HTR-8/SVneo (cell line): ENCODE results near the gene PLEKHN1.

ENCODE experiments used
- DNase-seq: peaks from one replicate; pipeline ENCODE4 v3.0.0; 2011; ENCODE audit warnings: low spot score, mixed read lengths; ENCODE audit not compliant: insufficient read length
- FAIRE-seq: peaks from 2 replicates; lab custom pipeline; 2011; peaks lifted over from hg19 to GRCh38; lab: Jason Lieb, UNC

Gene PLEKHN1, protein sequence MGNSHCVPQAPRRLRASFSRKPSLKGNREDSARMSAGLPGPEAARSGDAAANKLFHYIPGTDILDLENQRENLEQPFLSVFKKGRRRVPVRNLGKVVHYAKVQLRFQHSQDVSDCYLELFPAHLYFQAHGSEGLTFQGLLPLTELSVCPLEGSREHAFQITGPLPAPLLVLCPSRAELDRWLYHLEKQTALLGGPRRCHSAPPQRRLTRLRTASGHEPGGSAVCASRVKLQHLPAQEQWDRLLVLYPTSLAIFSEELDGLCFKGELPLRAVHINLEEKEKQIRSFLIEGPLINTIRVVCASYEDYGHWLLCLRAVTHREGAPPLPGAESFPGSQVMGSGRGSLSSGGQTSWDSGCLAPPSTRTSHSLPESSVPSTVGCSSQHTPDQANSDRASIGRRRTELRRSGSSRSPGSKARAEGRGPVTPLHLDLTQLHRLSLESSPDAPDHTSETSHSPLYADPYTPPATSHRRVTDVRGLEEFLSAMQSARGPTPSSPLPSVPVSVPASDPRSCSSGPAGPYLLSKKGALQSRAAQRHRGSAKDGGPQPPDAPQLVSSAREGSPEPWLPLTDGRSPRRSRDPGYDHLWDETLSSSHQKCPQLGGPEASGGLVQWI

DNA sequence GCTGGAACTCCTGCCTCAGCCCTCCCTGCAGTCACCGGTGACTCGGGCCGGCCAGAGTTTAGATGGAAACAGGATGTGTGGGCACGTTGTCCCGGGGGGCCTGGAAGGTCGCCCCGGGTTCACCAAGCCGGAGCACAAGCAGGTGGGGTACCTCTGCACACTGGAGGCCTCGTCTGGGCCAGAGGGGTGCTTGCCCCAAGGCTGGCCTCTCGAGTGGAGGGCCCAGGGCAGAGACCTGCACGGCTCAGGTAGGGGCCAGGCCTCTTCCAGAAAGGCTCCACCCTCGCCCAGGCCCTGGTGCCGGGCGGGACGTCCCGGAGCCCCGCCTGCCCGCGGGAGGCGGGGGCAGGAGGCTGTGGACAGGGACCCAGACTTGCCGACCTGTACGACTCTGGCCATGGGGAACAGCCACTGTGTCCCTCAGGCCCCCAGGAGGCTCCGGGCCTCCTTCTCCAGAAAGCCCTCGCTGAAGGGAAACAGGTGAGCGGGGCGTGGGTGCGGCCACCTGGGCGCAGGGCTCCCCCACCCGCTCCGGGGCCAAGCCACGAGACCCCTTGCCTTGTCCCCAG lies at the start of gene PLEKHN1:
Gene PLEKHN1, plus strand, starts transcription at position 348 of the 569 bp plus-strand sequence. Its CDS starts 50 bp downstream, at position 398.
- peak; percentile 63 for DNase-seq
- FAIRE-seq = peak; percentile 9

DNA sequence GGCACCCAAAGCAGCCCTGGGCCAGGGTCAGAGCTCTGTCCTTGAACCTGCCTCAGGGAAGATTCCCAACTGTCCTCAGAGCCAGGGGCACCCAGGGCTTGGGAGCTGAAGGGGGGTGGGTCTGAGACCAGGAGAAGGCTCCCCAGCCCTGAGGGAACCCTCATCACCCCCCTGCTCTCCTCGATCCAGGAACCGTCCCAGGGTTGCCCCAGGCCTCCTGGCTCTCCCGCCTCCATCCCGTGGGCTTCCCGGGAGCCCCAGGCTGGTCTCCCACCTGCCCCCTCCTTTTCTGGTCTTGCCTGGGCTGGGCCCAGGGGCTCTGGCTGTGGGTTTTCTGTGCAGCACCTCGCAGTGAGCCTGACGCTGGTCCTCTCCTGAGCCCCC lies 49.2 kb upstream of the PLEKHN1 start:
- FAIRE-seq (no peak), DNase-seq (no peak)

DNA sequence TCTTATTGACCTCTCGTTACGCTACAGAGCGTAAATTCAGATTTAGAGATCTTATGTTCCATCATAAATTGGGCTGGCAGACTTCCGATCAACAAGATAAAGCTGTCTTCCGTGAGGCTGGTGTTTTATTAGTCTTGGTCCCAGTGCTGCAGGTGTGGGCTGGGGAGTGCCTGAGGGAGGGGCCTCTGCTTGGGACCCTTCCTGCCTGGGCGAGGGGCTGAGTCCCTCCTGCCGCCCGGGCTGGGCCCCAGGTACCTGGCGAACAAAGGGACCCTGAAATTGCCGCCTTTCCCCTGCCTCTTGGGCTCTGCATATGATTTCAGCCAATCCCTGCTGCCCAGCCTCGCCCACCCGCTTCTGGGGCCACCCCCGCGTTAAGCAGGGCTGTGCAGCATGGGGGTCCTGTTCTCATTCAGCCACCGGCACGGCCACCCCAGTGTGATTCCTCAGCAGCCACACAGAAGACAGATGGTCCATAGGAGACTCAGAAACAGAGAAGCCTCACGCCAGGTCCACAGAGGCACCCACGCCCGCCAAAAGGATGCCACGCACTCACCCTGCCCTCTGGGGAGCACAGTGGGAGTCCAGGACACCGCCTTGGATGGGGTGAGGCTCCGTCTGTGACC lies 48.7 kb upstream of the PLEKHN1 start:
- FAIRE-seq (no peak), DNase-seq (no peak)

DNA sequence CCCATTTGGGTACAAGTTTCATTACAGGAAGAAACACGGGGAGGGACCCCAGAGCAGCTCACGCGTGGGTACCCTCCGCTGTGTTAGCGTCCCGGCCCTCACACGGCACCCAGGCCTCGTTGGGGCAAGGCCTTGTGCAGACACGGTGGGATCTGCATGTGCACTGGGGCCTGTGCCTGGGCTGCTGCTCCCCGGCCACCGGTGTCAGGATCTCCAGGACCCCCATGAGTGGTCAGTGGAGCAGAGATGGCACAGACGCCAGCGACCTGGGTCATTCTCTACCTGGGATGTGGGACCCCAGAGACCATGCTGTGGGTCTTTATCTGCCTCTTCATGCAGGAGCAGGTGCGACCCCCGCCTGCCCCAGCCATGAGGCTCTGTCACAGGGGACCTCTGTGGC lies 47.9 kb upstream of the PLEKHN1 start:
- DNase-seq (no peak), FAIRE-seq (no peak)

- DNase-seq = no peak
- no peak for FAIRE-seq
These were observed 47.4 kb upstream of the PLEKHN1 start for GRCh38 chr1:918843-919242.

- DNase-seq (no peak), FAIRE-seq (no peak)
These were observed 46.9 kb upstream of the PLEKHN1 start for GRCh38 chr1:919271-919872.

GRCh38 chr1:920010-920409 lies 46.3 kb upstream of the PLEKHN1 start:
- DNase-seq (no peak), FAIRE-seq (no peak)

- no peak for FAIRE-seq
- no peak for DNase-seq
These were observed 45.8 kb upstream of the PLEKHN1 start for GRCh38 chr1:920521-920920.

- FAIRE-seq (peak; percentile 28), DNase-seq (peak; percentile 77)
These were observed 45.1 kb upstream of the PLEKHN1 start for GRCh38 chr1:921011-921837.

- no peak for FAIRE-seq
- DNase-seq = peak; percentile 51
These were observed 42.9 kb upstream of the PLEKHN1 start, which contains the start of gene SAMD11 for GRCh38 chr1:923131-923990. SAMD11 (plus strand) TSS chr1:923923; CDS start chr1:924432, 509 bp downstream.

DNA sequence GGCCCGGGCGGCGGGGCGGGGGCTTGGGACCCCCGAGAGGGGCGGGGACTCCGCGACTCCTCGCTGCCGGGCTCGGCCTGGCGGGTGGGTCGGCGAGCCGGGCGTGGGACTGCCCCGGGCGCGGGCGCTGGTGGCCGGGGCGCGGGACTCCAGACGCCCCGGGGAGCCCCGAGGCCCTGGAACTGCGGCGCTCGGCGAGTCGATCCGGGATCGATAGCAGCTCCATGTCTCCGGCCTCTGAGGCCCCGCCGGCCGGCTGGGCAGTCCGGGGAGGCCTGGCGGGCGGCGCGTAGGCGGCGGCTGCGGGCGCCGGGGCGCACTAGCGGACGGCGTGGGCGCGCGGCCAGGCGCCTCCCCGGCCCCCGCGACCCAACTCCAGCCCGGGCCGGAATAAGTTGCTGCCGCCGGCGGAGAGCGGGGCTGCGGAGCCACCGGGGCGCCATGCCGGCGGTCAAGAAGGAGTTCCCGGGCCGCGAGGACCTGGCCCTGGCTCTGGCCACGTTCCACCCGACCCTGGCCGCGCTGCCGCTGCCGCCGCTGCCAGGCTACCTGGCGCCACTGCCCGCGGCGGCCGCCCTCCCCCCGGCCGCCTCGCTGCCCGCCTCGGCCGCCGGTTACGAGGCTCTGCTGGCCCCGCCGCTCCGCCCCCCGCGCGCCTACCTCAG lies 42.2 kb upstream of the PLEKHN1 start:
- DNase-seq (no peak), FAIRE-seq (no peak)

GRCh38 chr1:924656-925560 lies 41.4 kb upstream of the PLEKHN1 start:
- FAIRE-seq = peak; percentile 31
- DNase-seq = no peak

GRCh38 chr1:925561-926421 lies 40.5 kb upstream of the PLEKHN1 start:
- DNase-seq (peak; percentile 38), FAIRE-seq (no peak)

GRCh38 chr1:927234-927633 lies 39.0 kb upstream of the PLEKHN1 start:
- DNase-seq = no peak
- no peak for FAIRE-seq

DNA sequence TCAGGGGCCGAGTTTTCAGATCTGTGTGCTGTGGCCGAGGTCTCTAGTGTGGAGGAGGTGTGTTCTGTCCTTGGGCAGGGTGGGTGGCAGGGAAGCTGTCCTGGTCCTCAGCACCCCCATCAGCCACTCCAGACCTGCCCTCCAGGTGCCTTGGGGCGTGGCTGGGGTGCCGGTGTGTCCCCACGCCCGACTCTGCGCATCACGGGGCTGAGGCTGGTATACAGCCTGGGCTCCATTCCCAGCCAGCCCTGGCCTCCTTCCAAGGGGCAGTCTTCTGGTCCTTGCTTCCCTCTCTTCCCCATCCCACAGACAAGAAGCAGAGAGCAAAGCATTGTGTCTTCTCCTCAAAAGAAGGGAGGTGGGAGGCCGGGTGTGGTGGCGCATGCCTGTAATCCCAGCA lies 38.5 kb upstream of the PLEKHN1 start:
- DNase-seq = no peak
- no peak for FAIRE-seq
